Measurements from ENCODE around the gene CD2.
A peak's percentile ranks its signal among the peaks of the same experiment; 100 is the strongest.

Gene CD2

GRCh38 chr1:116785006-116785405 is 30.8 kb downstream of the CD2 start:
- DNase-seq = no peak

GRCh38 chr1:116786049-116786448 is 31.8 kb downstream of the CD2 start:
- DNase-seq = no peak

GRCh38 chr1:116791727-116792126 is 37.5 kb downstream of the CD2 start:
- no peak for DNase-seq

DNA sequence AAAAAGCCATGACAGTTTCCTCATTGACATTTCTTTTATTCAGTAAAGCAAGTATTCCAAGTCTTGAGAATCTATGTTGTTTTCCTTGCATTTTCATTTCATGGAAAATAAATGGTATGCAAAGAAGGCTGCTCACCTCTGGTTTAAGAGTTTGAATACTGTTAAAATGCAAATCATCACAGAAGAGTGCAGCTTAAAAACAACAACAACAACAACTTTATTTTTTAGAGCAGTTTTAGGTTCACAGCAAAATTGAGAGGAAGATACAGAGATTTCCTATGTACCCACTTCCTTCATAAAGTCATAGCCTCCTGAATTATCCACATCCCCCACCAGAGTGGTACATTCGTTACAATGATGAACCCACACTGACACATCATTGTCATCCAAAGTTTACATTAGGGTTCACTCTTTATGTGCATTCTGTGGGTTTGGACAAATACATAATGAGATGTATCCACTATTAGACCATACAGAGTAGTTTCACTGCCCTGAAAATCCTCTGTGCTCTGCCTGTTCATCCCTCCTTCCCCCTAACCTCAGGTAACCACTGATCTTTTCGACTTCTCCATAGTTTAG is 39.2 kb downstream of the CD2 start:
- no peak for DNase-seq

- no peak for DNase-seq
These were observed 40.1 kb downstream of the CD2 start for GRCh38 chr1:116794371-116794770.

DNA sequence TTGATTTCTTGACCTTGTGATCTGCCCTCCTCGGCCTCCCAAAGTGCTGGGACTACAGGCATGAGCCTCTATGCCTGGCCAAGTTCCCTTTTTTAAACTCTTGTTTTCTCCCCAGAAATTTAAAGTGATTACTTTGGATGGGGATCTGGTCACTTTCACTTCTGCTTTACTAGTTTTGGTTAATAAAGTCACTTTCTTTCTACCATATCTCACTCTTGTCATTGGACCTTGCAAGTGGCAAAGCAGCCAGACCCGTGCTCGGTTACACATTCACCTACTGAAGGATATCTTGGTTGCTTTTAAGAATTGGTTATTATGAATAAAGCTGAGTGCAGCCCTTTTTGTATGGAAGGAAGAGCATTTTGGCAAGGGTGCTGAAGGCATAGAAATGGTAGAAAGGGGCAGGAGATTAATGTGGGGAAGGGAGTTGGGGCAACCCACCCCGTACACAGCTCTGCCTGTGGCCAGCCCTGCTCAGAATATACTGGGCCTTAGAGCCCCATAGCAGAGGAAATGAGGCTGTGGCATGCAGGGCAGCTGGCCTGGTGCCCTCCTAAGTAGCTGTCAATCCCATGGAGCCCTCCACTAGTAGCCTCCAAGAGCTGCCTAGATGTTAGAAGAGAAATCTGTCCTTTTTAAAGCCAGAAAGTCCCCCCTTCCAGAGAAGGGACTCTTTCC is 40.7 kb downstream of the CD2 start:
- no peak for DNase-seq

GRCh38 chr1:116795482-116795829 is 41.2 kb downstream of the CD2 start:
- DNase-seq = no peak

DNA sequence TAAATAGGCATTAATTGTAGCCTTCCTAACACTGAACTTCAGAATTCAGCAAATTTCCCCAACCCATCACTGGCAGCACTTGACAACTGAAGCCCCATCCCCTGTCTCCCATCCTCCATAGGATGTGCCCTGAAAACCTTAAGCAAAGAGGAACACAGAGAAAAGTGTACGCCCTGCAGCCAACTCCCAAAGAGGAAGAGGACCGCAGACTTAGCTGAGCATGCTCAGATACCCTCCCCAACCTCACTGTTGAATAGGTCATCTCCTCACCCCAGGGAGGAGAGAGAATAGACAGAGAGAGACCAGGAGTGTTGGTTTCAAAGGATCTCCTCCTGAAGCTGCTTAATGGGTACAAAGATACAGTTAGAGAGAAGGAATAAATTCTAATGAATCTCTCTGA is 50.5 kb downstream of the CD2 start:
- no peak for DNase-seq

- DNase-seq = no peak
These were observed 51.2 kb downstream of the CD2 start for GRCh38 chr1:116805398-116805797.

GRCh38 chr1:116806245-116806644 is 52.0 kb downstream of the CD2 start:
- peak; percentile 56 for DNase-seq

- DNase-seq = no peak
These were observed 52.4 kb downstream of the CD2 start for GRCh38 chr1:116806671-116807070.

- no peak for DNase-seq
These were observed 53.4 kb downstream of the CD2 start for GRCh38 chr1:116807394-116808199.

- DNase-seq = no peak
These were observed 54.1 kb downstream of the CD2 start for GRCh38 chr1:116808200-116808847.

GRCh38 chr1:116808848-116809508 is 54.7 kb downstream of the CD2 start:
- DNase-seq = no peak

DNA sequence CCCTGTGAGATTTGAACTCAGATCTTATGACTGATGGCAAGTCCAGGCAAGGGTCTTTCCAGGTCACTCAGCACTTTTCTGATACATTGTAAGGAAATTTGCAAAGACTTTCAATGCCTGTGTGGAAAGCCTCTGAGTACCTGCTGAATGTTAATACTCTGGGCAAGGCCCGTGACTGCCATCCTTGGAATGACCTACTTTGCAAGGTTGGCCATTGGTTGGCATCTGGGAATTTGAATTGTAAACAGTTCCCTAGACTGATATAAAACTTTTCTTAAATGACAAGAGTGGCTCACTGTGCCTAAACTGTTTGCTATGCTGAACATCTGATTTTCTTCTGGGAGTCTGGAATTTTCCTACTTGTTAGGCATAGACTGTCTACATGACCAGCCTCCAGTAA is 57.1 kb downstream of the CD2 start:
- no peak for DNase-seq

- no peak for DNase-seq
These were observed 60.9 kb downstream of the CD2 start for GRCh38 chr1:116814926-116815723.

DNA sequence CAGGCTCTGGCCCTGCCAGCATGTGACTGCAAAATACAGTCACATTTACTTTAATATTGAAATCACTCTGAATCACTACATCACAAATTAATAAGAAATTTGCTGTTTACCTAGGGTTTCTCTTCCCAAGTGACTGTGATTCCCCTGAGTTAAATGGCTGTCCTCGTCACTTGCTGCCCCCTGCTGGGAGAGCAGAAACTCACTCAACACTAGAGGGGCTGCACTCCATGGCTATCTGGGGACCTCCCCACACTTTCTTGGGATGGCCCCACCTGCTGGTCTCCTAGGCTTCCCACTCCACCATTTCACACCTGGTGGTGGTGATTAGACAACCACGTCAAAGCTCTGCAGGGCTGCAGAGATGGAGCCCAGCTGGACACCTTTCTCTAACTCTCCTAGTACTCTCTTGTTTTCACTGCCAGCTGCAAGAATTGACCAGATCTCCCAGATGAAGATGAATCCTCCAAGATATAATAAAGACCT is 63.4 kb downstream of the CD2 start:
- DNase-seq = no peak

Measured in femur (tissue), 1 donor.